NCI-H345 treated with DMSO at 0.1 percent for 48 hours (cell line): Measurements from ENCODE around the gene SDSL.

ENCODE experiments used
- DNase-seq: peaks from one replicate; lab custom pipeline; 2025; ENCODE audit not compliant: unreplicated experiment; lab: John Stamatoyannopoulos, UW

The SDSL gene

DNA sequence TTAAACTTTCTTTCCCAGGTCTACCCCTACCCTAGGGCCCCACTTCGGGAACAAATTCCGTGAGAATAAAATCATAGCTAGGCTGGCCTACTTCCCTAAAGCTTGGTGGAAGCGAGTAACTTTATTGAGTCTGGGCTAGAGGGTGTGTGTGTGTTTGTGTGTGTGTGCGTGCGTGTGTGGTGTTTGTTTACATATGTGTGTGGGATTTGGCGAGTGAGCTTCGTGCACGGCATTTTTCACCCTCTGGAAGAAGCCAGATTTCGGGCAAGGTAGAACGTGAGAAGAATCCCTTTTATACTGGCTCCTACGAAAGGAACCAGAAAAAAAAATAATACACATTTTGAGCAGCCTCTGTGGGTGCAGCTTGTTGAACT, 57.0 kb downstream of the SDSL start:
- no peak for DNase-seq

DNA sequence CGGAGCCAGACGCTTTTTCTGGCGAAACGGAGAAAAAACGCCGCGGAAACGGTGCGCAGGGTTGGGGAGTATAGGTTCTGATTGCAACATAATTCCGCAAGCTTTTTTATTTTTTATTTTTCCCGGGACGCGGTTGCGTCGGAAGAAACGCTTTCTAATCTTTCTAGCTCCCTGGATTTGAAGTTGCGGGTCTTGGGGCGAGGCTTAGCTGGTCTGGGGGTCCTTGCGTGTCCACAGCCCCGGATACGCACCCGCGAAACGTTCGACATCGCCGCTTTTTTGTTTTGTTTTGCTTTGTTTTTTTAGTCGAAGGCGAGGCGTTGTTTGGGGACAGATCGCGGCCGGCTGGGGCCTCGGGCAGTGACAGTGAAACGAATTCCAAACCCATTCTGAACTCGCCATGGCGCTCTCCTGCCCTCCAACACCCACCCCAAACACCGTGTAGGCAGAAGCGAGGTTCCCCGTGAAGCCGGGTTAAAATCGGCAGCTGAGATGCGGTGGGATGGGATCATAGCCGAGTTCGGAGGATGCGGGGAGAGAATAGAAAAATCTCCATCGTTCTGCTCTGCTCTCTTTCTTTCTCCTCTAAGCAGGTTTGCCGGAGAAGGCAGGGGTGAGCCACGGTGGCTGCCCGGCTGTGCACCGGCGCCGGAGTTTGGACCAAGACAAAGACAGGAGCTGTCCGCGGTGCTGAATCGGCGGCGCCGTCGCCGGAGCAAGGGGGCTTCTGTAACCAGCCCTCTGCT, 57.6 kb downstream of the SDSL start:
- DNase-seq = no peak

DNA sequence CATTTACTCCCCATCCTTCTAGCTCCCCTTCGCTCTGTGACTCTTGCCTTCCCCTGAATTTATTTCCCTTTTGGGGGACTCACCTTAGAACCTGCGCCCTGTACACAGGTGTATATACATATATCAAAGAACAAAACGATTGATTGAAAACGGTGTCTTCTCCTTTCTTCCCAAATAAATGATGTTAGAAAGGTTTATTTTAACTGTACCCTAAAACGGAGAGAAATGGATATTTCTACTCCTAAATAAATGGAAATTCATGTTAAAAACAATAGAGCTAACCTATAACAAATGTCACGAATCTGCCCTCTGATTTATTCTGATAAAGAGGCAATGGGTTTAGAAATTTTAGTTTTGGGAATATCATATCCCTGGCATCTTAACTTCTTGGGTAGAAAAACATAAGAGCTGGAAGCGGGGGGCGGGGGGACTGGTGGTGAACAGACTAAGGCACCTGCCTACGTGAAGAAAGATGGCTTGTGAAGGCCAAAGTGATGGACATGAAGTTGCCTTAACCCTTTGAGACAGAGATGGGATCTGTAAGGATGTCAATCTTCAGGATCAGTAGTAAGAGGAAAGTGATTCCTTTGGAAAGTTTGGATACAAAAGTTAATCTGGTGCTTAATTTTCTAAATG, 58.3 kb downstream of the SDSL start:
- DNase-seq = no peak

DNA sequence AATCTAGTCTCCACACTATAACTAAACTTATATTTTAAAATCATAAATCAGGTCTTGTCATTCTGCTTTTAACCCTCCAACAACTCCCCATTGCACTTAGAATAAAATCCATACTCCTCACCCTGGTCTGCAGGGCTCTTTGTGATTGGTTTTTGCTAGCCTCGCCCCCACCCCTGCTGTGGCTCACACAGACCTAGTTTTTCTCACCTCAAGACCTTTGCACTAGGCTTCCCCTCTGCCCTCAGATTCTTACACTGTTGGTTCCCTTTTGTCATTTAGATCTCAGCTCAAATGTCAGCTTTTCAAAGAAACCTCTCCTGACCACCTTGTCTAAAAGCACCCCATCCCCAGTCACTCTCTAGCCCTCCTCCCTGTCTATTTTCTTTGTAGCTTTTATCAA, 60.2 kb downstream of the SDSL start:
- no peak for DNase-seq

DNA sequence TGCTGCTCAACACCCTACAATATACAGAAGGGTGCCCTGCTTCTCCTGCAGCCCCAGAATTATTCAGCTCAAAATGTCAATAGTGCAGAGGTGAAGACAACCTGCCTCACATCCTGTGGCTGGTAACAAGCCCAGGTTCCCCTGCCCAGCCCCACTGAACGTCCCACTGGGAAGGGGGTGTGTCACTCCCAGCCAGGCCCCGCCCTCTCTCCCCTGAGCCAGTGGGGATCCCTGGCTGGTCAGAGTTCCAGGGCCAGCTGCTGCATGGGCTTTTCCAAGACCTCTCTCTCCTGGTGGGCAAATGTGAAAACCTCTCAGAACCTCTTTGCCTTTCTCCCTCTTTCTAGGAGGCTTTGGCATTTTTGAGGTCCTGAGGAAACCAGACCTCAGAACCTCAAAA, 63.1 kb downstream of the SDSL start:
- no peak for DNase-seq

DNA sequence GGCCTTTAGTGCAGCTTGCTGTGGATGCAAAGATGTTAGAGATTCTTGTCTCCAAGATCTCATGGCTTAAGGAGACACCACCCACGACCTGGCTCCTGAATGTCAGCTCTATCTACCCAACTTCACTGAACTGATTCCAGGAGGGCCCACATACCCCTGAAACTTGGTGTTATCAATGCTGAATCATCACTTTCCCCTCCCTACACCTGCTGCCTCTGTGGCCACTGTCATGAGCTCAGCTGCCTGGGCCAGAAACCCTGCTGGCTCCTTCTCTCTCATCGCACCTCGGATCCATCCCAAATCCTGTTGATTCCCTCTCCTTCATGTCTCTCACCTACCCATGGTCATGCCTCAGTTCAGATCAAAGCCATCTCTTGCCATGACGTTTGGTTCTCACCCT, 64.5 kb downstream of the SDSL start:
- no peak for DNase-seq
